ENCODE results near the gene CUL9.
A peak's percentile ranks its signal among the peaks of the same experiment; 100 is the strongest.
"Not testable (repeated sequence)": the region's sequence is repeated elsewhere in the genome, so short reads cannot be mapped to it uniquely, and the experiment has no call there.

Gene CUL9

DNA sequence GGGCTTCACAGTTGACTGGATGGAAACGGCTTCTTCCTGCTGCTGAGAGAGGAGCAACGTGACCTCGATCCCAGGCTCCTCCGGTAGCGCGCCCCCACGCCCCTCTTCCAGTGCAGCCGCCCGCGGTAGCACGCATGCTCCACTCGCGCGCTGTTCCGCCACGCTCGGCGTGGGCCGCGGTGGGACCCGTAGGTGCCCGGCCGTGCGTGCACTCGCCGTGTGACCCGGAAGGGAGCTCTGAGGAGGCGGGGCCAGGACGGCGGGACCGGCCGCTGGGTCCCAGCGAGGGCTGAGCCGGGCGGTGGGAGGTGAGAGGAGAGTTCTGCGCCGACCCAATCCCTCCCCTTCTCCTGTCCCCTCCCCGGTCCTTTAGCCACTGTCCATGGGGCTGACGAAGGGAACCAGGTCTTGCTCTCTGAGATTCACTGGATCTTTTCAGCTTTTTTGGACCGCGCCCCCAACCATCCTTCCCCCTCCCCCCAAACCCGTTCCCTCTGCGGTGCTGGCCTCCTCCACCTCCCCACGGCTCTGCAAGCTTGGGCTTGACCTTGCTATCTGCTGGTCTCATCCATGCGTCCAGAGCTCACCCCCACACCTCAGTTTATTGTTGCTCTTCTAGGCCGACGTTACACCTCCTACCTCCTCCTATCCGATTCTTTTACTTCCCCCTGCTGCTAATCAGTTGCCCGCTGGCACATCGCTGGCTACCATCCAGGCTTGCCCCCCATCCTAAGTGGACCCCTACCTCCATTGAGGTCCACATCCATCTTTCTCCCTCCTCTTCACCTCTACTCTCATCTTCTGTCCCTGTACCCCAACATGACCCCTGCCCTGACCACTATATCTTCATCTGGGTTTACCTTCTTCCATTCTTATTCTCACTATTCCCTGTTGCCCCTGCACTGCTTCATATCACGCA, at the start of gene CUL9:
TSS of gene CUL9 (plus strand) at position 255 of the 919 bp plus-strand sequence. CDS start 2,115 bp downstream, outside the sequence.
- peak; percentile 89 for DNase-seq

DNA sequence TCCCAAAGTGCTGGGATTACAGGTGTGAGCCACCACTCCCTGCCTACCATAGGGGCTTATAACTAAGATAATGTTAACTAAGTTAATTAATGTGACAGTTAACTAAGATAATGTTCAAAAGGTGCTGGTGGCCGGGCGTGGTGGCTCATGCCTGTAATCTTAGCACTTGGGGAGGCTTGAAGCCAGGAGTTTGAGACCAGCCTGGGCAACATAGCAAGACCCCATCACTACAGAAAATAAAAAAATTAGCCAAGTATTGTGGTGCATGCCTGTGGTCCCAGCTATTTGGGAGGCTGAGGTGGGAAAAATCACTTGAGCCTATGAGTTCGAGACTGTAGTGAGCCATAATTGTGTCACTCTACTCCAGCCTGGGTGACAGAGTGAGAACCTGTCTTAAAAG, 43.7 kb upstream of the CUL9 start:
- DNase-seq: no peak

DNA sequence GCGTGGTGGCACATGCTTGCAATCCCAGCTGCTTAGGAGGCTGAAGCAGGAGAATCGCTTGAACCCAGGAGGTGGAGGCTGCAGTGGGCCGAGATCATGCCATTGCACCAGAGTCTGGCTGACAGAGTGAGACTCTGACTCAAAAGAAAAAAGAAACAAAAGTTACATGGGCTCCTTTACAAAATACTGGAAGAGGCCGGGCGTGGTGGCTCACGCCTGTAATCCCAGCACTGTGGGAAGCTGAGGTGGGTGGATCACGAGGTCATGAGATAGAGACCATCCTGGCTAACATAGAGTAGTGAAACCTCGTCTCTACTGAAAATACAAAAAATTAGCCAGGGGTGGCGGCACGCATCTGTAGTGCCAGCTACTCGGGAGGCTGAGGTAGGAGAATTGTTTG, 42.0 kb upstream of the CUL9 start:
- not testable (repeated sequence) for DNase-seq

DNA sequence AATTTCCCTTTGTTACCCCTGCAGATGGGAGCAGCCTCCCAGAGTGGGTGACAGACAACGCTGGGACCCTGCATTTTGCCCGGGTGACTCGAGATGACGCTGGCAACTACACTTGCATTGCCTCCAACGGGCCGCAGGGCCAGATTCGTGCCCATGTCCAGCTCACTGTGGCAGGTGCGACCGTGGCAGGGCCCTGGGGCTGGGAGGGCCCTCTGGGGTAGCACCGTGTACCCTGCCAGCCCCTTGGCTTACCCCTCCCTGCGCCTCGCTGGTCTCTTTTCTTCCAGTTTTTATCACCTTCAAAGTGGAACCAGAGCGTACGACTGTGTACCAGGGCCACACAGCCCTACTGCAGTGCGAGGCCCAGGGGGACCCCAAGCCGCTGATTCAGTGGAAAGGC, 40.4 kb upstream of the CUL9 start:
- DNase-seq: no peak

DNA sequence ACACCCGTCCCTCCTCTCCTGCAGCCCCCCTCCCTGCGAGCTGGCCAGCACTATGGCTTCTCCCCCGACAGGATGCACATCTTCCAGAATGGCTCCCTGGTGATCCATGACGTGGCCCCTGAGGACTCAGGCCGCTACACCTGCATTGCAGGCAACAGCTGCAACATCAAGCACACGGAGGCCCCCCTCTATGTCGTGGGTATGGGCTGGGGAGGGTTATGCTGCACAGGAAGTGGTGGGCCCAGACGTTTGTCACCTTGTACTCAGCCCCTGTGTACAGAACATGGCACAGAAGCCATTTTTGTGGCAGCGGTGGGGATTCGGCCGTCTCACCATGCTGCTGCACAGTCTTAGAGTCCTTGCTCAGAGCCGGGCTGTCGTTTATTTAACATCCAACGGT, 39.9 kb upstream of the CUL9 start:
- DNase-seq: no peak

DNA sequence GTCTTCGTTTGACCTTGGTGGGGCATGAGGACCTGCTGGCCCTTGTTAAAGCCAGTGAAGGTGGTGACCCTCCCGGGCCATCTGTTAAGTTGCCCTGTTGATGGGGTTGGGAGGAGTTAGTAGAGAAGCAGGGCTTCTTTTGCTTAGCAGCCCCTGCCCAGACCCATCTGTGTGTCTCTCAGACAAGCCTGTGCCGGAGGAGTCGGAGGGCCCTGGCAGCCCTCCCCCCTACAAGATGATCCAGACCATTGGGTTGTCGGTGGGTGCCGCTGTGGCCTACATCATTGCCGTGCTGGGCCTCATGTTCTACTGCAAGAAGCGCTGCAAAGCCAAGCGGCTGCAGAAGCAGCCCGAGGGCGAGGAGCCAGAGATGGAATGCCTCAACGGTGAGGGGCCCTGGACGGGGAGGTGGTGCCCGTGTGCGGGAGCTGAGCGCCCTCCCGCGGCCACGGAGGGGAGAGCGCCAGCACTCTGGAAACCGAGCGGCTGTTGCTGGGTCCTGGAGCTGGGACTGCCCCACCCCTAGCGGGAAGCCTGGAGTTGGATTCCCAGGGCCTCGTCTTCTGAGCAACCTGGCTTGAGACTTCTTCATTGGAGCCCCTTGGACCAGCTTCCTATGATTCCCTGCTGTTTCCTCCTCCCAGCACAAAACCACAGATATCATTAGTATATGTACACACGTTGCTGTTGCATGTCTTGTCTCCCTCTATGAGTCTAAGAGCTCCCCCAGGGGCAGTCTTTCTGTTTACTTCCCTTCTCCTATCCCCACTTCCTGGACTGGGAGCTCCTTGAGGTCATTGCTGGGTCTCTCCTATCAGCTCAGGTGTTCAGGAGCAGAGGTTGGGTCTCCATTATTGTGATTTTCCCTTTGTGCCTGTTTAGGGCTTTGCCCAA, 38.5 kb upstream of the CUL9 start:
- DNase-seq: peak; percentile 92

DNA sequence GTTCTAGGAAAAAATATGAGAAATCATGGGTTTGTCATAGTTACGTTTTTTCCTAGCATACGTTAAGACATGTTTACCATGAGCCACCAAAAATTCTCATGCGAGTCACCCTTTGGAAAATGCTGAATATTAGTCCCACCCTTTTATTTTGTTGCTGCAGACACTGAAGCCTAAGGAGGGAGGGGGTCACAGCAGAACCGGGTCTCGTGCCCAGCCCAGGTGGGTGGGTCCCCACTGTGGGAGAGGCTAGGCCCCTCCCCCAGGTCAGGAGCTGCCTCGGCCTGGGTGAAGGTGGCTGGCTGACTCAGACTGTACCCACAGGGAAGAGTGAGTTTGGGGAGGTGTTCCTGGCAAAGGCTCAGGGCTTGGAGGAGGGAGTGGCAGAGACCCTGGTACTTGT, 37.1 kb upstream of the CUL9 start:
- DNase-seq: no peak

DNA sequence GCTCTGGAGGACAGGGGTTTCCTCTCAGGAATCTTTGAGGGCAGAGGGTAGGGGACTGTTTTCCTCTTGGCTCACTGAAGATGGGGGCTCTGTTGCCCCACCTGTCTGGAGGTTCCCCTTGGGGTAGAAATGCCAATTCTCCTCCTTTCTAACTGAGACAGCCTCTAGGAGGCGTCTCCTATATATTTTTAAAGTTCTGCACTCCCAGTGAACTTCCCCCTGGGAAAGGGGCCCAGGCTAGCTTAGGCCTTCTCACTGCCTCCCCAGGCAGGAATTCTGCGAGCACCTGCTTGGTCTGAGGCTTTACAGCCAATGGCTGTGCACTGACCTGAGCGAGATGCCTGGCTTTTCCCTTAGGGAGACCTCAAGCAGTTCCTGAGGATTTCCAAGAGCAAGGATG, 35.7 kb upstream of the CUL9 start:
- DNase-seq: no peak

DNA sequence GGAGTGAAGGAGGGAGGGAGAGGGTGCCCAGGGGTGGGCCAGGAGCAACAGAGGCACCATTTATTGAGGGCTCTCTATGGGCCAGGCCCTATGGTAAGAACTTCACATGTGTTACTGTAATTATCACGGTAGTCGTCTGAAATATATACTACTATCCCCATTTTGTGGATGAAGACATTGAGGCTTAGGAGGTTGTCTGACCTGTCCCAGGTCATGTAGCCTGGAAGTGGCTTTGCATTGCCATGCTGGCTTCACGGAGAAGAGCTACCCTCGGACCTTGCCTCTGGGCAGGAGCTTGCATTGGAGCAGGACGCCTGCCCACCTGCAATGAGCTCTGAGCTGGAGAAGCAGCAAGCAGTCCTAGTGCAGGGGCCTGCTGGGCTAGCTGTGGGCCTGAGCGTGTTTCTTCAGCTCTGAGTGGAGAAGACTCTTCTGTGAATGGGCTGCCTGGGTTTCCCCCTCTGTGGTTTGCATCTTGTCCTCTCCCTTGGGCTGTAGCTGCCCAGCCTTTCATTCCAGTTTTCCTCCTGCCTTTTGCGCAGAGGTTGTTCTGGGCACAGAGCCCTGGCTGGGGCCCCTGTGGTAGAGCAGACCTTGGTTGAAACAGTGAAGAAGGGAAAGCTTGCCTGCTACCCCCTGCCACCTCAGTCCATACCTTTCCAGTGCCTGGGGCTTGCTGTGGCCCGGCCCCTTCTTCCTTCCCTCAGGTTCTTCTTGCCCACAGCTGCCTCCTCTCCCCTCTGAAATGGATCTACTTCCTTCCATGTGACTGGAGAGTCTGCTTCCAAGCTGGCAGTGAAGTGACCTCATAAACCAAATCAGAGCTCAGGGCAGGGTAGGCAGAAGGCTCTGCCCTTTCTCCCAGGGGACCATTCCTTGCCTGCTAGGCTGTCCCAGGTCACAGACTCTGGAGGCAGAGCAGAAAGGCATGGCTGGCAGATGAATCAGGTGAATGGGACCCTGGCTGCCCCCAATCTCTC, 35.0 kb upstream of the CUL9 start:
- DNase-seq: no peak

DNA sequence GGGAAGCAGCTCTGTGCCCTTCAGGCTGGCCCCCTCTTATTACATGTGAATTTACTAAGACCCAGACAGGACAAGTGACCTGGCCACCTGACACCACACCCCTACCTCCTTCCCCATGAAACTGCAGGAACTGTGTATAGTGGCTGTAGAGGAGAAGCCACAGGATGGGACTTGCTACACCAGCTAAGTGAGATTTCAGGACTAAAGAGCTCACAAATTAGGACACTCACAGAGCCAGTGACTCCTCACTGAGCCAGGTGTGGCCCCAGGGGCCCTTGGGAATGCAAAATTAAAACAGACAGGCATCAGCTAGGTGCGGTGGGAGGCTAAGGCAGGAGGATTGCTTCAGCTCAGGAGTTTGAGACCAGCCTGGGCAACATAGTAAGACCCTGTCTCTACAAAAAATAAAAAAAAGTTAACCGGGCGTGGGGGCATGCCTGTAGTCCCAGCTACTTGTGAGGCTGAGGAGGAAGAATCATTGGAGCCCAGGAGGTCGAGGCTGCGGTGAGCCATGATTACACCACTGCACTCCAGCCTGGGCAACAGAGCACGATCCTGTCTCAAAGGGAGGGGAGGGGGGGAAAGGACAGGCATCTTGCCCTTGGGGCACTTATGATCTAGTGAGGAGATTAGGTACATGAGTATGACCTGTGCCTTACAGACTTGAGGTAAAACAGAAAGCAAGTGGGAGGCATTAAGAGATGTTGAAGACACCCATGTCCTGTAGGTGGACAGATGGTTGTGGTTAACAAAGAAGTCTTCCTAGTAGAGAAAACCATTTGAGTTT, 34.1 kb upstream of the CUL9 start:
- DNase-seq: no peak

DNA sequence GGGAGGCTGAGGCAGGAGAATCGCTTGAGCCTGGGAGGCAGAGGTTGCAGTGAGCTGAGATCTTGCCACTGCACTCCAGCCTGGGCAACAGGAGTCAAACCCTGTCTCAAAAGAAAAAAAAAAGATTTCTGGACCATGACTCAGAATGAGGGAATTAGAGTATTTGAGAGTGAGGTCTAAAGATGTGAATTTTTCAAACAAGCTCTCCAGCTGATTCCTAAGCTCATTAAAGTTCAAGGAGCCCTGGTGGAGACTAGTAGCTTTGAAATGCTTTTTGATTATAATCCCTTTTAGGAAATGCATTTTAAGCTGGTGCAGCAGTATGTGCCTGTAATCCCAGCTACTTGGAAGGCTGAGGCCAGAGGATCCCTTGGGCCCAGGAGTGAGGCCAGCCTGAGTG, 32.7 kb upstream of the CUL9 start:
- DNase-seq: no peak

DNA sequence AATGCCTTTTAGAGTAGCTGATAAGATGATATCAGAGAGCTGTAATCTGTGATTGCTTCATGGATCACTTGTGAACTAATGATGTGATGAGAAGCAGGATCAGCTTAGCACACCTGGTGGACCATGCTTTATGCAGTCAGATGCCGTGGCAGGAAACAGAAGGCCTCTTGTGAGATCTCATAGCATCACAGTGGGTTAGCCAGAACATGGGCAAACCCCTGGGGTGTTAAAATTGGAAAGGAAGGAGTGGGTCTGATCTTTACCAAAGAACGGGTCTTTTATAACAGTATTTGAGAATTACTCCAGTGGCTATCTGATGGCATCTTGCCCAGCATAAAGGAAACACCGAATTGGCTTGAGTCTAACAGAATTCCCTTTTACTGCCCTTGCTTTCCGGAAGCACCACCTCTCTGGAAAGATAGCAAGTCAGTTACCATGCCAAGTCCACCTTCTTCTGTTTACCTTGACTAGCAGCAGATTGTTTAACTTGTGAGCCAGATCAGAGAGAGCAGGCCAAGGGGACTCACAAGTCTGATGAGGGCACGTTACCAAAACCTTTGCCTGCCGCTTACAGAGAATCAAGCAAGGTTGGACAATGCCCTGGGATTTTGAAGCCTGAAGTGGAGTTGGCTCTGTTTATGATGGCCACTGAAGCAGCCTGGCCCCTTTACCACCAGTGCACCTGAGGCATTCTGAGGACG, 31.8 kb upstream of the CUL9 start:
- peak; percentile 18 for DNase-seq

DNA sequence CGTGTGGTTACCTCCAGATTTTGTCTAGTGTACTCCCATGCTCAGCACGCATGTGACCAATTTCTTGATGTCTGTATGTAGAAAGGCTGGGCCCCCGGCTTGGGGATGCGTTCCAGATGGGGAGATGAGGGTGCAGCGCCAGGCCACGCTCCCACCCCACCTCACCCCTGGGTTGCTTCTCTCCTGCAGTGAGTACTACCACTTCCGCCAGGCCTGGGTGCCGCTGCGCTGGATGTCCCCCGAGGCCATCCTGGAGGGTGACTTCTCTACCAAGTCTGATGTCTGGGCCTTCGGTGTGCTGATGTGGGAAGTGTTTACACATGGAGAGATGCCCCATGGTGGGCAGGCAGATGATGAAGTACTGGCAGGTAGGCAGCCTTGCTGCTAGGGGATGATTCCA, 22.4 kb upstream of the CUL9 start:
- DNase-seq: peak; percentile 36

DNA sequence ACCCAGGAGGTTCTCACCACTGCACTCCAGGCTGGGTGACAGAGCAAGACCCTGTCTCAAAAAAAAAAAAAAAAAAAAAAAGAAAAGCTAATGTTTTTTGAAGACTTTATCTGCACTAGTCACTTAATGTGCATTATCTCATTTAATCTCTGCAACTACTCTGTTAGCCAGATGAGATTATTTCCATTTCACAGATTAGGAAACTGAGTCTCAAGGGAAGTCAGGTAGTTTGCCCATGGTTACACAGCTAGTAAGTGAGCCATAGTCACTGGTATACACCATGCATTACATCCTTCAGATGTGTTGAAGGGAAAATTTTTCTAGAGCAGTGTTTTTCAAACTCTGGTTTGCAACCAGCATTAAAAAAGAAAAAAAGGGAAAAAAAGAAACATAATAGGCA, 18.1 kb upstream of the CUL9 start:
- DNase-seq: no peak

DNA sequence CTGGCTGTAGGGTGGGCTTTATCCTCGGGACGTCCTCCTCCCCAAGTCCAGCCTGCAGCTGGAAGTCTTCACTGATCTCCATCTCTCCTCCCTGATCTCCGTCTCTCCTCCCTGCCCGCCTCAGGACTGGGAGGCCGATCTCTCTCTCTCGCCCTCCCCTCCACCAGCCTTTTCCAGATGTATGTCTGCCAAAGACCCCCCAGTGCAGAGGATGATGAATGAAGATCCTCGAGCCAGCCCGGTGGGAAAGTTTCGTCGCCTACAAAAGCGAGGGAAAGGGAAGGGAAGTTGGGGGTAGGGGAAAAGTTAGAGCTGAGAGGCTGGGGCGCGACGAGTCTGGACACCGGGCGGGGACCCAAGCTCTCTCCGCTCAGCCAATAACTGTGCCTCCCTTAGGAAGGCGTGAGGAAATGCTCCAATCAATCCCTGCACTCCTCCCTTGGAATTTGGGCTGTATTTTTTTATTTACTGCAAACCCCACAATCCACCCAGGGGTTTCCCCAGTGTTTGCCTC, 11.5 kb upstream of the CUL9 start:
- DNase-seq: peak; percentile 93

DNA sequence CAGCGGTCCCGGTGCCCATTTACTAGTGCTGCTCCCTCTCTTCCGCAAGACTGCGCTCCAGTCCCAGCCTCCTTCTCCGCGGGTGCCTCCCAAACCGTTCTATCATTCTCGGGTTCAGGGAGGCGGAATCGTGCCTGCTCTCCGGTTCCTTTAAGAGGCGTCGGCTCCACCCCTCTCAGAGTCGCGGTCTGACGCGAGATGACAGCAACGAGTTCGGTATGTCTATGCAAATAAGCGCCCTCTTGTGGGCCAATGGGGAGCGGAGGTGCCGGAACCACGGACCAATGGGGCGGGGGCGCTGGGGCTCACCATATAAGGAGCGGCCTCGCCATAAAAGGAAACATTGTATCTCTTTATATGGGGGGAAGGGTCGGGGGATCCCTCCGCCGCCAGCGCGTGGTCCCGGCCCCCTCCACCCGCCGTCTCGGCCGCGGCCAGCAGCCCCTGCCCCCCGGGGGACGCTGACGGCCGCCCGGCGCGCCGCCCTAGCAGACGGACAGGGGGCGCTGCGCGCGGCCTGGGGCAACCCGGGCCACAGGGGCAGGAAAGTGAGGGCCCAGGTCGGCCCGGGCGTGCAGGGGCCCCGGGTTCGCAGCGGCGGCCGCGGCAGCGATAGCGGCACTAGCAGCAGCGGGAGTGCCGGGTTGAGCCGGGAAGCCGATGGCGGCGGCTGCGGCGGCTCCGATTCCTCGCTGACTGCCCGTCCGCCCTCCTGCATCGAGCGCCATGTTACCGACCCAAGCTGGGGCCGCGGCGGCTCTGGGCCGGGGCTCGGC, 10.9 kb upstream of the CUL9 start, which contains the start of gene SRF:
TSS of gene SRF (plus strand) at position 339 of the 776 bp plus-strand sequence. CDS start at position 727, 388 bp downstream.
- peak; percentile 100 for DNase-seq

DNA sequence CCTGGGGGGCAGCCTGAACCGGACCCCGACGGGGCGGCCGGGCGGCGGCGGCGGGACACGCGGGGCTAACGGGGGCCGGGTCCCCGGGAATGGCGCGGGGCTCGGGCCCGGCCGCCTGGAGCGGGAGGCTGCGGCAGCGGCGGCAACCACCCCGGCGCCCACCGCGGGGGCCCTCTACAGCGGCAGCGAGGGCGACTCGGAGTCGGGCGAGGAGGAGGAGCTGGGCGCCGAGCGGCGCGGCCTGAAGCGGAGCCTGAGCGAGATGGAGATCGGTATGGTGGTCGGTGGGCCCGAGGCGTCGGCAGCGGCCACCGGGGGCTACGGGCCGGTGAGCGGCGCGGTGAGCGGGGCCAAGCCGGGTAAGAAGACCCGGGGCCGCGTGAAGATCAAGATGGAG, 10.3 kb upstream of the CUL9 start:
- peak; percentile 65 for DNase-seq

DNA sequence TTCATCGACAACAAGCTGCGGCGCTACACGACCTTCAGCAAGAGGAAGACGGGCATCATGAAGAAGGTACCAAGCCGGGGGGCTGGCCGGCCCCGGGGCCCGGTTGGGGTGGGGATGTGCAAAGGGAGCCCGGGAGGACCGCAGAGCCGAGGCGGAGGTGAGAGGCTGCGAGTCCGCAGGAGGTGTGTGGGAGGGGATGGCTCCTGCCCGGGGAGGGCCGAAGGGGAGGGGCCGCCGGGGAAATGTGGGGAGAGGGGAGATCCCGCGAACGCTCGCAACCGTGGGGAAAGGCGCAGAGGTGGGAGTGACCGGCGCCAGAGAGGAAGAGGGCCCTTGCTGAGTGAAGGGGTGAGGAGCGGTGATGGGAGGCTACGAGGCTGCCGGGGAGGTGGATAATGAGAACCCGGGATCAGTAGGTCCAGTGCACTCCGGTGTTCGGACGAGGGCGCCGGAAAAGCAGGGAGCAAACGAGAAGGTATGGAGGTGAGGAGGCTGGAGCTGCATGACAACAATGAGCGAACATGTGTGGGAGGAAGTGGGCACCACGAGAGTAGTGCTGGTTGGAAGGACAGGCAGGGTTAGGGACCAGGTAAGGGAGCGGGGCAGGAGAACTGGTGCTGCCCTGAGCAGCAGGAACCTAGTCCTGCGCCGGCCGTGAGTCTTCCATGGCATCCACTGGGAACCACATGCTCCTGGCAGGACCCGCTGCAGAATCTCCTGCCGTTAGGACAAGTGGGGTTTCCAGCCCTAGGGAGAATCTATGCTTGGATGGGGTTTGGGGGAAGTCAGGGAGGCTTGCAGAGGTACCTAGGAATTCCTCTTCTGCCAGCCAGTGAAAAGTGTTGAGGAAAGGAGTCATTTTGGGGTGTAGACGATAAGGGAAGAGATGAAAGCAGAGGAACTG, 9.6 kb upstream of the CUL9 start:
- DNase-seq: peak; percentile 78

Data from NCI-H69 (cell line).